HG03064 (cell line): ENCODE data around the gene RRN3.
"Not testable (repeated sequence)": the region's sequence is repeated elsewhere in the genome, so short reads cannot be mapped to it uniquely, and the experiment has no call there.

Source experiments
- ATAC-seq: cut with Tn5 transposase; IDR thresholded peaks from one replicate; pipeline ENCODE4 v1.9.1; 2021; ENCODE audit warnings: low read depth; ENCODE audit not compliant: unreplicated experiment

Gene RRN3

GRCh38 chr16:15029749-15030148 is 64.3 kb downstream of the RRN3 start:
- ATAC-seq = not testable (repeated sequence)

- ATAC-seq = not testable (repeated sequence)
Observed at GRCh38 chr16:15028801-15029698, 65.0 kb downstream of the RRN3 start.

DNA sequence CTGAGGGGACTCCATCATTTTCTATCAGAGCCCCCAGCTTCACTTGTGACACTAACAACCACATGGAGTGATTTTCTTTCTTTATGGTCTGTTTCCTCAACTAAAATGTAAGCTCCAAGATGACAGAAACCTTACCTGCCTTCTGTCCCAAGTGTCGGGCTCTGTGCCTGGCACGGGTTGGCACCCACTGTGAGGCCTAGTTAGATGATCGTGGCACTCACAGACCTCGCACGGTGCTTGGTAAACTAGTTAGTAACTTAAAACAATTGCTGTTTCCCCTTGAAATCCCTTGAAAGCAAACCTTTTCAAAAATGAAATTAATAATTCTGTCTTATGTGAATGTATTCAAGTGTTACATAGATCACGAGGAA is 65.7 kb downstream of the RRN3 start:
- ATAC-seq = not testable (repeated sequence)

DNA sequence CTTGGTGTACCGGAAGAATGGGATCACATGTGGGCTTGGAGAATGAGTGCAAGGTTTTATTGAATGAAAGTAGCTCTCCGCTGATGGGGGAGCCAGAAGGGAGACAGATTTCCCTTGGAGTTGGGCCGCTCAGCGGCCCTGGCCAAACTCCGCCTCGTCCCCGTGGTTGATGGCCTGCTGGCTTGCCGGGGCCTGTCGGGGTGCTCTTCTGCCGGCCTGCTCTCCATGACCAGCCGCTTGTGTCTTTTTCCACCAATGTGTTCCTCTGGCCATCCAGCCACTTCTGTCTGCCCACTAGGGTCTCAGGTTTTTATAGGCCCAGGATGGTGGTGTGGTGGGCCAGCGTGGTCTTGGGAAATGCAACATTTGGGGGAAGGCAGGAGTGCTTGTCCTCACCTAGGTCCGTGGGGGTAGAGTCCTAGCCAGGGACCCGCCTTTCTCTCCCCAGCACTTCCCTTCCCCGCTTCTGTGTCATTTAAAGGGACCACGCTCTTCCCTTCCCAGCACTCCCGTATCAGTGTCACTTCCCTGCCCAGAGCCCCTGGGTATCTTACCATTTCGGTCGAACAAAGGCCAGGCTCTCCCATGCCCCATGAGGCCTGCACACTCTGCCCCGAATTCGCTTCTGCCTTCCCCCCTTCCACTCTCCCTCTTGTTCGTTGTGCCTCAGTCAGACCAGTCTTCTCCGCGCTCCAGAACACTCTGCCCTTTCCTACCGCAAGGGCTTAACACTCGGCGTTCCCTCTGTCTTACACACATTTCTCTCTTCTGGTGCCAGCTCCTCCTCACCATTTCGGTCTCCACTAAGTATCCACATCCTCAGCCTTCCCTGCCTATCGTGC is 66.3 kb downstream of the RRN3 start:
- not testable (repeated sequence) for ATAC-seq

- ATAC-seq = not testable (repeated sequence)
Observed at GRCh38 chr16:15027051-15027450, 67.0 kb downstream of the RRN3 start.

DNA sequence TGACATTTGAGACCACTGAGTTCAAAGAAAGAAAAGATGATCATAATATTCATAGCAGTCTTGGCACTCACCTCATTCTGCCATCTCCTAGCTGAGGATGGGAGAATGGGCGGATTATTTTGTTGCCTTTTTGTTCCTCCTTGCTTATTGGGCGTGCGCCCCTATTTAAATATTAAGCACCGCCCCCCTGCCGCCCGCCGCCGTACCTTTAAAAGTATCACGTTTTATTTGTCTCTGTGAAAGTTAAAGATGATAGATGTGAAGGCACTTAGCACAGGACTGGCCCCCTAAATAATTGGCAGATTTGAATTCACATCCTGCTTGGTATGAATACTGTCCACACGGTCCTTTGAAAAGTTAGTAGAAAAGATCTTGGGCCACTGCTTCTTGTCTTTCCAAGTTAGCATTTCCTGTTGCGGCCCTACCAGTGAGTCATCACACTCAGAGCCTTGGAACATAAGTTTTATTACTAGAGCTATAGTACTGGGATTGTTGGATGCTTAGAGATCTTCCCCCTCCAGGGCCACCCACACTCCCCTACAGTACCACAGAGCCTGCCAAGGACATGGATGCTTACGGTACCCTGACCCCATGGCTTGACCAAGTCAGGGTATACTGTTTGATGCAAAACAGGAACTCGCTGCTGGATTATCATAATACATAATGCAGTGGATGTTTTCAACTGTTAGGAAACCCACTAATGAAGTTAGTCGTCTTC is 68.7 kb downstream of the RRN3 start:
- ATAC-seq = not testable (repeated sequence)

- ATAC-seq = not testable (repeated sequence)
Observed at GRCh38 chr16:15024858-15025199, 69.2 kb downstream of the RRN3 start.

- not testable (repeated sequence) for ATAC-seq
Observed at GRCh38 chr16:15023381-15024077, 70.5 kb downstream of the RRN3 start.

DNA sequence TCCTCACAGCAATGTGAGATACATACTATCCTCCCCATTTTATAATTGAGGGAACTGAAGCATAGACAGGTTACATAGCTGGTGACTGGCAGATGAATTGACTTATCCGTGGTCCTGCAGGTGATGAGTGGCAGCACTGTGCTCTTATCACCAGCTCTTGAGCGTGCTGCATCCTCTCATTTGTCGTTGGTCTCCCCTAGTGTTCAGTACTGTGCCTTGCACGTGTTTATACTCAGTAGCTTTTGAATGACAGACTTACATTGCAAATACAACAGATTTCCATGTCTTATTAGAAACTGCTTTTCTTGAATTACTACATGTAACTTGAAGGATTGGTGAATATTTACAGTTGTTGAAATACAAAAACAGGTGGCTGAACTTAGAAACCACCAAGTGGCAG is 71.9 kb downstream of the RRN3 start:
- ATAC-seq = peak; percentile 58

GRCh38 chr16:15021429-15021828 is 72.6 kb downstream of the RRN3 start:
- not testable (repeated sequence) for ATAC-seq

GRCh38 chr16:15016951-15017580 is 77.0 kb downstream of the RRN3 start:
- ATAC-seq = not testable (repeated sequence)

GRCh38 chr16:15016354-15016753 is 77.7 kb downstream of the RRN3 start:
- ATAC-seq = not testable (repeated sequence)

DNA sequence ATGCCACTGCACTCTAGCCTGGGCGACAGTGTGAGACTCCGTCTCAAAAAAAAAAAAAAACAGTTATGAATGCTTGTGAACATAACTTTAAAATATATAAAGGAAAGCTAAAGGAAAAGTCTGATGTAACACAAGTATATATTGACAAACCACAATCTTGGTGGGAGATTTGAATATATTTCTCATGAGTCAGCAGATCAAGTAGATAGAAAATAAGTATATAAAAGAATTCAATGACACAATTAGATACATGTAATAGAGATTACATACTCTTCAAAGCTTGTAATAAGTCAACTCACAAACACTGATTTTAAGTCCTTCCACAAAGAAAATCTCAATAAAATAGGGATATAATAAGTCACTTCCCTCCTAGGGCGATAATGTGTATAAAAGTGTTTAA is 78.4 kb downstream of the RRN3 start:
- ATAC-seq = not testable (repeated sequence)

GRCh38 chr16:15012941-15013340 is 81.1 kb downstream of the RRN3 start:
- ATAC-seq = not testable (repeated sequence)
